H9 (cell line): ENCODE measurements around the gene ALDH1L1. TPM values are rescaled to one million over a fixed set of nuclear protein-coding genes. Genes with fewer than 3 reads are reported as not detected.

Experiments used
- DNase-seq: peaks from one replicate; pipeline ENCODE4 v3.0.0-alpha.2; 2017
- H2AFZ ChIP-seq: one replicate; pipeline ENCODE4 v1.6.1; 2013; ENCODE audit warnings: mild to moderate bottlenecking, low read length, control low read depth, moderate library complexity
- H2AK5ac ChIP-seq: 2 replicates; pipeline ENCODE4 v1.6.1; 2013; ENCODE audit warnings: low read length, control low read depth, mixed read lengths; ENCODE audit not compliant: insufficient read length
- H2BK120ac ChIP-seq: one replicate; pipeline ENCODE4 v1.6.1; 2013; ENCODE audit warnings: low read depth, mild to moderate bottlenecking, low read length, control low read depth, inconsistent platforms; ENCODE audit not compliant: poor library complexity, severe bottlenecking
- H2BK12ac ChIP-seq: 2 replicates; pipeline ENCODE4 v1.6.1; 2013; ENCODE audit warnings: low read length, control low read depth, mixed read lengths, low read depth; ENCODE audit not compliant: insufficient read length
- H2BK15ac ChIP-seq: 2 replicates; pipeline ENCODE4 v1.6.1; 2013; ENCODE audit warnings: low read depth, low read length, control low read depth
- H2BK20ac ChIP-seq: one replicate; pipeline ENCODE4 v1.6.1; 2013; ENCODE audit warnings: low read depth, mild to moderate bottlenecking, low read length, control low read depth, inconsistent platforms; ENCODE audit not compliant: poor library complexity, severe bottlenecking
- H2BK5ac ChIP-seq: 2 replicates; pipeline ENCODE4 v1.6.1; 2013; ENCODE audit warnings: low read length, control low read depth, mixed read lengths; ENCODE audit not compliant: insufficient read length
- H3K14ac ChIP-seq: 2 replicates; pipeline ENCODE4 v1.6.1; 2013; ENCODE audit warnings: low read length, control low read depth; ENCODE audit not compliant: insufficient read depth
- H3K18ac ChIP-seq: 2 replicates; pipeline ENCODE4 v1.6.1; 2013; ENCODE audit warnings: low read depth, mild to moderate bottlenecking, mixed read lengths, low read length, control low read depth; ENCODE audit not compliant: insufficient read length
- H3K23ac ChIP-seq: 2 replicates; pipeline ENCODE4 v1.6.1; 2013; ENCODE audit warnings: low read length, control low read depth, mixed read lengths, low read depth; ENCODE audit not compliant: insufficient read length
- H3K23me2 ChIP-seq: 2 replicates; pipeline ENCODE4 v1.6.1; 2013; ENCODE audit warnings: low read depth, mild to moderate bottlenecking, mixed read lengths, low read length, control low read depth; ENCODE audit not compliant: insufficient read length, poor library complexity, severe bottlenecking
- H3K27ac ChIP-seq: 2 replicates; pipeline ENCODE4 v1.5.1; 2013; ENCODE audit warnings: low read length, control low read depth, mixed read lengths, low read depth; ENCODE audit not compliant: insufficient read length
- H3K27me3 ChIP-seq: 2 replicates; pipeline ENCODE4 v1.6.1; 2013; ENCODE audit warnings: low read length, control low read depth, inconsistent platforms; ENCODE audit not compliant: insufficient read depth
- H3K4ac ChIP-seq: 2 replicates; pipeline ENCODE4 v1.6.1; 2013; ENCODE audit warnings: low read depth, mild to moderate bottlenecking, control low read depth, inconsistent platforms, low read length, moderate library complexity
- H3K4me1 ChIP-seq: 2 replicates; pipeline ENCODE4 v1.6.1; 2013; ENCODE audit warnings: low read length, control low read depth, inconsistent platforms; ENCODE audit not compliant: insufficient read depth
- H3K4me2 ChIP-seq: 2 replicates; pipeline ENCODE4 v1.6.1; 2013; ENCODE audit warnings: low read length, control low read depth, mixed read lengths; ENCODE audit not compliant: insufficient read length, insufficient read depth
- H3K56ac ChIP-seq: 2 replicates; pipeline ENCODE4 v1.6.1; 2013; ENCODE audit warnings: low read depth, mild to moderate bottlenecking, mixed read lengths, low read length, control low read depth; ENCODE audit not compliant: insufficient read length
- H3K79me1 ChIP-seq: 2 replicates; pipeline ENCODE4 v1.6.1; 2013; ENCODE audit warnings: low read depth, mild to moderate bottlenecking, moderate library complexity, low read length, control low read depth, inconsistent platforms; ENCODE audit not compliant: insufficient read depth, poor library complexity, severe bottlenecking
- H3K79me2 ChIP-seq: 2 replicates; pipeline ENCODE4 v1.6.1; 2013; ENCODE audit warnings: low read length, control low read depth, inconsistent platforms; ENCODE audit not compliant: insufficient read depth
- H3K9ac ChIP-seq: 2 replicates; pipeline ENCODE4 v1.6.1; 2013; ENCODE audit warnings: low read length, control low read depth, mixed read lengths; ENCODE audit not compliant: insufficient read length; ENCODE audit errors: extremely low read depth
- H3K9me3 ChIP-seq: one replicate; pipeline ENCODE4 v1.6.1; 2013; ENCODE audit warnings: low read depth, low read length, inconsistent platforms; ENCODE audit not compliant: control insufficient read depth
- H3T11ph ChIP-seq: one replicate; pipeline ENCODE4 v1.6.1; 2013; ENCODE audit warnings: mild to moderate bottlenecking, low read length, control low read depth, inconsistent platforms
- H4K20me1 ChIP-seq: one replicate; pipeline ENCODE4 v1.6.1; 2013; ENCODE audit not compliant: control insufficient read depth, insufficient read length, insufficient read depth
- H4K5ac ChIP-seq: 2 replicates; pipeline ENCODE4 v1.6.1; 2013; ENCODE audit warnings: low read depth, mild to moderate bottlenecking, mixed read lengths, low read length, control low read depth; ENCODE audit not compliant: insufficient read length
- H4K8ac ChIP-seq: replicated peaks from 2 replicates; pipeline ENCODE4 v1.6.1; 2013; ENCODE audit warnings: low read length, control low read depth, mixed read lengths, low read depth; ENCODE audit not compliant: insufficient read length
- H4K91ac ChIP-seq: 2 replicates; pipeline ENCODE4 v1.6.1; 2013; ENCODE audit warnings: low read depth, mild to moderate bottlenecking, moderate library complexity, mixed read lengths, low read length, control low read depth; ENCODE audit not compliant: insufficient read length
- H3K27ac Mint-ChIP-seq, 3 experiments: 2 replicates in 2 of 3; 3 replicates in 1 of 3; pipeline ENCODE4 v1.8.0; 2020 to 2021; ENCODE audit warnings: mixed read lengths in 3 of 3, mild to moderate bottlenecking in 1 of 3, moderate library complexity in 1 of 3
- H3K27me3 Mint-ChIP-seq: 2 replicates; pipeline ENCODE4 v1.8.0; 2021; ENCODE audit warnings: low read depth, mild to moderate bottlenecking, moderate library complexity, mixed read lengths
- H3K36me3 Mint-ChIP-seq, 3 experiments: 2 replicates in 2 of 3; 3 replicates in 1 of 3; pipeline ENCODE4 v1.8.0; 2020 to 2021; ENCODE audit warnings: low read depth in 3 of 3, mixed read lengths in 3 of 3; ENCODE audit not compliant: insufficient read depth in 1 of 3
- H3K4me1 Mint-ChIP-seq, 2 experiments: 2 replicates each; pipeline ENCODE4 v1.8.0; 2020; ENCODE audit warnings: mixed read lengths in 2 of 2
- H3K4me3 Mint-ChIP-seq, 2 experiments: 2 replicates in 1 of 2; 3 replicates in 1 of 2; pipeline ENCODE4 v1.8.0; 2020 to 2021; ENCODE audit warnings: mild to moderate bottlenecking in 2 of 2, mixed read lengths in 2 of 2, moderate library complexity in 1 of 2
- H3K9me3 Mint-ChIP-seq, 2 experiments: 2 replicates in 1 of 2; 3 replicates in 1 of 2; pipeline ENCODE4 v1.8.0; 2020; ENCODE audit warnings: mild to moderate bottlenecking in 2 of 2, mixed read lengths in 2 of 2, moderate library complexity in 1 of 2
- CTCF ChIP-seq: fragments of 200-600 bp; sonication (generic); conservative IDR thresholded peaks from 3 replicates; pipeline ENCODE4 v1.8.0; 2021; ENCODE audit warnings: antibody characterized with exemption, mild to moderate bottlenecking
- WGBS: extraction: QIAGEN DNeasy Blood & Tissue Kit; methylation state at CpG from one replicate; pipeline ENCODE4 v1.1.7; 2013; ENCODE audit warnings: missing lambda C conversion rate, low lambda C conversion rate, mixed read lengths; ENCODE audit not compliant: insufficient read length; ENCODE audit errors: extremely low coverage; 5-methylcytosine and 5-hydroxymethylcytosine counted together
- total RNA-seq: library from RNA; stranded (reverse); gene quantifications from 2 replicates; pipeline ENCODE4 v1.2.1, GENCODE V29; 2021

The ALDH1L1 gene
- total RNA-seq, 1 experiment from 2014 or later, result 0.90 TPM

GRCh38 chr3:126197343-126197742, 17.0 kb upstream of the ALDH1L1 start:
- no peak overlapping the region for H3K4me3 Mint-ChIP-seq
- Histone ChIP-seq H2BK15ac (no peak overlapping the region), H4K8ac (no peak overlapping the region), H2BK120ac (no peak overlapping the region), H3K14ac (no peak overlapping the region), H3K9me3 (no peaks in the 10 kb centered on the region), H3K79me2 (no peaks in the 10 kb centered on the region), H3K4me1 (no peaks in the 10 kb centered on the region), H4K91ac (no peak overlapping the region), H3K23ac (no peak overlapping the region), H3K4me2 (no peak overlapping the region), H3K27me3 (no peaks in the 10 kb centered on the region), H3K79me1 (no peaks in the 10 kb centered on the region), H4K5ac (no peak overlapping the region), H2AFZ (no peak overlapping the region), H2BK5ac (no peak overlapping the region), H3K4ac (no peak overlapping the region), H3K9ac (no peak overlapping the region), H3K27ac (no peak overlapping the region), H2AK5ac (no peak overlapping the region), H2BK20ac (no peak overlapping the region), H2BK12ac (no peak overlapping the region), H3K23me2 (no peaks in the 10 kb centered on the region), H3K18ac (no peak overlapping the region), H3T11ph (no peak overlapping the region), H3K56ac (no peak overlapping the region), H4K20me1 (no peaks in the 10 kb centered on the region)
- H3K27me3 Mint-ChIP-seq, result peaks cover 5% of the 10 kb centered on the region
- no peak overlapping the region; a peak in 1 of 7 replicates for H3K27ac Mint-ChIP-seq
- H3K4me1 Mint-ChIP-seq, result peaks cover 3 to 8% of the 10 kb centered on the region in 2 experiments; a peak in 3 of 4 replicates
- no peak for TF ChIP-seq CTCF
- H3K9me3 Mint-ChIP-seq, result peaks cover 42 to 50% of the 10 kb centered on the region in 2 experiments
- WGBS, result no CpG with 5 or more reads among the region's 4 CpGs
- DNase-seq, result no peak
- peaks cover 8 to 33% (median 24%) of the 10 kb centered on the region in 3 experiments for H3K36me3 Mint-ChIP-seq
